Left colon (tissue), 2 donors: ENCODE measurements around the gene DHRS3. TPM values are rescaled to one million over a fixed set of nuclear protein-coding genes. Genes with fewer than 3 reads are reported as not detected.

ENCODE experiments used
- ATAC-seq: fragments of 200-7000 bp; cut with Tn5 transposase; one replicate; pipeline ENCODE4 v1.9.1; 2020; ENCODE audit warnings: mild to moderate bottlenecking, moderate library complexity
- DNase-seq, 2 donors: peaks; one replicate each; pipeline ENCODE4 v3.0.0-alpha.2; 2020
- intact Hi-C, 2 donors: fragments of 100-400 bp; cut with DNase I in 1 of 2; cut with micrococcal nuclease in 1 of 2; formaldehyde crosslinking; loops; one replicate each; pipeline versions ENCODE4 v1.11.2 to v1.14.0; 2022; cut with DNase I, micrococcal nuclease
- total RNA-seq, 2 donors: library from RNA; stranded (reverse); fragmentation: NEBNext Ultra II Directional; extraction: Animal tissue kit (Norgen Biotek cat#: 25700); gene quantifications; one replicate each; pipeline ENCODE4 v1.2.1, GENCODE V29; 2021
- donor health status: DM: no; HTN: no; CAD: no.
- donor health status: DM: yes; HTN: yes; CAD: no.

Gene DHRS3
- total RNA-seq, 2 donors from 2014 or later = 73.2 to 106 TPM

DNA sequence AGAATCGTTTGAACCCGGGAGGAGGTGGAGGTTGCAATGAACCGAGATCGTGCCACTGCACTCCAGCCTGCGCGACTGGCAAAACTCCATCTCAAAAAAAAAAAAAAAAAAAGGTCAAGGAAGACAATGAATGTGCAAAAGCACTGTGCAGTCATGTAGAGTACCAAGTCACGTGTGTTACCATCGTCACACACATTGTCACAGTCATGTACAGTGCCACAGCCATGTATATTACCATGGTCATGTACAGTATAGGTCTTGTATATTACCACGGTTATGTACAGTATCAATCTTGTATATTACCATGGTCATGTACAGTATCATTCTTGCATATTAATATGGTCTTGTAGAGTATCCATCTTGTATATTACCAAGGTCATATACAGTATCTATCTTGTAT, 13.0 kb downstream of the DHRS3 start:
- intact Hi-C loops = no loop called here
- ATAC-seq (no peak), DNase-seq (no peak)

DNA sequence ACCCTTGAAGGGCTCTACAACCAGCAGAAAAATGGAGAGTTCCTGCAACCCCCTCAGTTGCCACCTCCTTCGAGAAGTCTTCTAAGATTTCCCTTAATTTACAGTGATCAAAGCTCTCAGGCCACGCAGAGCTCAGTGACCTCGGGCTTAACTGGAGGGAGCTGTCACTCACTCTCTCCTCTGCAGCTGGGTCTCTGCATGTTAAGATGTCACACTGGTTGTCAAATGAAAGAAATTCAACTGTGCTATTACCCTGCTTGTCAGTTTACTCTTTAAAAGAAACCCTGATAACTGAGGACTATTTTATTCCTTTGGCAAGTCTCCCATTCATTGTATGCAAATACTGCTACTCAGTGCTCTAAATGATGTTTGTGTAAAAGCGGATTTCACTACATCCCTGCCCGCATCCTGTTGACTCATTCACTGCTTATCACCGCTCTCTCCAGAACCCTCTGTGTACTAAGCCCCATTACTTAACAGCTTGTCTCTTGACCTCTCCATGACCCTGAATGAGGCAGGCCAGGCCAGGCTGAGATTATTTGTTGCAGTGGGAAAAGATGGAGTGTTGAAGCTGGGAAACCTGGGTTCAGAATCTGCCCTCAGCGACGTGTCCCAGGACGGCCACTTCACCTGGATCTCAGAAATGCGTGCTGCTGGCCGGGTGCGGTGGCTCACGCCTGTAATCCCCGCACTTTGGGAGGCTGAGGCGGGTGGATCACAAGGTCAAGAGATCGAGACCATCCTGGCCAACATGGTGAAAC, 13.7 kb downstream of the DHRS3 start:
- ATAC-seq (peak; percentile 63), DNase-seq (no peak)

DNA sequence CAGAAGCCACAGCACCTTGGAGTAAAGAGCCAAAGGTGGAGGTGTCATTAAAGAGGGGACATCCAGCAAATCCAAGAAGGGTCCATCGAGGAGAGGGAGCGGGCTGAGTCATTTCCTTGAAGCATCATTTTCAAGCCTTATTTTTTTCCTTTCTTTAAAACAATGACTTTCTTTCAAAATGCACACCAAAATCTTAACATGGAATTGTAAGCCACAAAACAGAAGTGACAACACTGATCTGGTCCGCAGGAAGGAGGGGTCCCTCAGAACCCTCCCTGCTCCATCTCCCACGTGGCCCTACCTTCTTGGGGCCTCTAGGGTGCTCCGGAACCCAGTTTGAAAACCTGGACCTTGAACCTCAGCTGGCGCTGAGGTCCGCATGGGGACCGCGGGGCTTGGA, 14.8 kb downstream of the DHRS3 start:
- intact Hi-C loops = no loop called here
- DNase-seq (no peak), ATAC-seq (no peak)

More for the DNA sequence above, 13.7 kb downstream of the DHRS3 start:
- intact Hi-C loops = no loop called here

DNA sequence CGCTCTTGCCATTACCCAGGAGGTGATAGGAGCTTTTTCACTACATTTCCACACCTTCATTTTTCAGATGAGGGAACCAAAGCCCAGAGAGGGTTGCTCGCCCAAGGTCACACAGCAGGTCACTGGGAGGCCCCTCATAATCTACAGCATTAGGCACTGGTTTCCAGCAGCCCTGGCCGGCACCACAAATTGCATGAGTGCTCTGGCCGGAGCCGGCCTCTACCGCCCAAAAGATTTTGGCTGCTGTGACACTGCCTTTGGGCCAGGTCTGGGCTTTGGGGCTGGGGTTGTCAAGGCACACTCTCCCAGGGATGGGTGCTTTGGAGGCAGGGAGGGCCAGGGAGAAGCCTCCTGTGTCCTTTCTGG, 15.4 kb downstream of the DHRS3 start:
- intact Hi-C loops = no loop called here
- DNase-seq (no peak), ATAC-seq (no peak)

DNA sequence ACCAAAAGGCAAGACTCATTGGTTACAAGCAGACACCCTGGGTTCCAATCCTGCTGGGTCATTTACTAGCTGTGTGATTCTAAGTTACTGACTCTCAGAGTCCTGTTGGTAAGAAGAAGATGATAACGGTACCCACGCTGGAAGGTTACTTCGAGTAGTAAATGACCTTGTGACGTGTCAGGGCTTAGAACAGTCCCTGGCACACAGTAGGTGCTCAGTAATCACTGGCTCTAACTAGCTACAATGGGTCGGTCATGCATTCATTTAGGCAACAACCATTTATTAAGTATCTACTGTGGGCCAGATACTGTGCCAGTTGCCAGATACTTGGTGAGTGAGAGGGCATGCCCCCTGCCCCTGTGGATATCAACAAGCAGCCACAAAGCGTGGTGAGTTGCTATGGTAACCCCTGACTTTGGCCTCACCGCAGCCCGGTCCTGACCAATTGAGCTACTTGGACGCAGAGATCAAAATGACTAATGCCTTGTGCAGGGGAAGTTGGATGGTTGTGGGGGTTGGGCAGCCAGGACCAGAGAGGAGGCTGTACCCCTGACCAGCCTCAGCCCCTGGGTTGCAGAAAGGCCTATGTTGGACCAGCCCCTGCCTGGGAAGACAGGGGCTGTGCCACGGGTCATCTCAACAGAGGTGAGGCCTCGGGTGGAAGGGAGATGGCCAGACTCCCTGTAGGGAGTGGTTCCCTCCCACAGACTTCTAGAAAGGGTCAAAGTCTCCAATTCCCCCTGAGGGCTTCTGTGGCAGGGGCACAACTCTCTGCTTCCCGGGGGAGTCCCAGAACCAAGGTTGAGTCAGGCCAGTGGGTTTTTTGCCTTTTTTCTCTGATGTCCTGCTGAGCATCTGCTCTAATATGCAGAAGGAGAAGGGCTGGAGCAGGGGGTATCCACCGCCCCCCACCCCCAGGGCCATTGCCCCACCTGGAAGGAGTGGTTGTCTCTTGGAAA, 16.0 kb downstream of the DHRS3 start:
- intact Hi-C loops = no loop called here
- DNase-seq (no peak), ATAC-seq (peak; percentile 24)

DNA sequence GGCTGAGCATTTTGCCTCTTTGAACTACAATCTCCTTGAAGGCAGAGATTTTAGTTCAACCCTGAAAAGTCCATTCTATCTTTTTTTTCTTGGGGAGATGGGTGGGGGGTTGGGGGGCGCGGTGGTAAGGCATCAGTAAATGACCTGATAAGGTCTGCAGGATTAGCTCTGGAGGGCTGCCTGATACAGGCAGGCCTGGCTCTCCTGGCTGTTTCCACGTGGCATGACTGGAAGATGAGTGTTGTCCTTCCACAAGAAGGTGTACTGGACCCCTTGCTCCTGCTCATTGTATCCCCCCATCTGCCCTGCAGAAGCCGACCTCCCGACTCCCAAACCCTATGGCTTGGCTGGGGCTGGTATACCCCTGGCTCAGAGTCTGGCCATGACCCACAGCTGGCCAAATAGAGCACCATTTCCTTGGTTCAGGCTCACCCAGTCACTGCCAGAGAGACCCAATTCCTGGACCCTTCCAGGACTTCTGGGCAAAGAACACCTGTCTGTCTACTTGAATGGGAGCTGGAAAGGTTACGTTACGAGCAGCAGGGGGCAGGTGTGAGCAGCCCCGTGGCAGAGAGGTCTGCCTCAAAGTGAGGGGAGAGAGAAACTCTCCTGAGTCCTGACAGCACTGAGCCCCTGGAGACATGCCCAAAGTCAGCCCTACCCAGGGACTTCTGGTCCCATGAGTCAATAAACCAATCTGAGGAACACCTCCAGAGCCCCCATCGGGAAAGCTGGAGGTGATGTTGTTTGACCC, 17.0 kb downstream of the DHRS3 start:
- peak; percentile 64 for ATAC-seq

DNA sequence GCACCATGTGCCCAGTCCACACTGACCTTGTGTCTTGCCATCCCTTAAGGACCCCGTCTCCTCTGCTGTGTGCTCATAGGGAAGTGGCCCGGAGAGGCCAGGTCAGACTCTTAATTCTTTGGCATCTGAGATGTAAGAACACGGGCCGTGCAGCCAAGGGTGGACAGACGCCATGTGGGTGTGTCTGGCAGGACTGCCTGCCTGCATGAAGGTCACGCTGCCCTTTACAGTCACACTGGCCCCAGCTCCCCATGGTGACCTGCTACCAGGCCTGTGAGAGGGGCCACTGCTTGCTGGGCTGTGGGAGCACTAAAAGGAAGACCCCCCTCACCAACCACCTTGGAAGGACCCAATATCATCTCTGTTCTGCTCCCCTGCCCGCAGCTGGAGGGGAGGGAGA, 17.7 kb downstream of the DHRS3 start:
- intact Hi-C loops = no loop called here
- ATAC-seq (no peak), DNase-seq (no peak)

More for the DNA sequence above, 17.0 kb downstream of the DHRS3 start:
- peak in 1 of 2 donors; percentile 67 for DNase-seq
- intact Hi-C loops = no loop called here

DNA sequence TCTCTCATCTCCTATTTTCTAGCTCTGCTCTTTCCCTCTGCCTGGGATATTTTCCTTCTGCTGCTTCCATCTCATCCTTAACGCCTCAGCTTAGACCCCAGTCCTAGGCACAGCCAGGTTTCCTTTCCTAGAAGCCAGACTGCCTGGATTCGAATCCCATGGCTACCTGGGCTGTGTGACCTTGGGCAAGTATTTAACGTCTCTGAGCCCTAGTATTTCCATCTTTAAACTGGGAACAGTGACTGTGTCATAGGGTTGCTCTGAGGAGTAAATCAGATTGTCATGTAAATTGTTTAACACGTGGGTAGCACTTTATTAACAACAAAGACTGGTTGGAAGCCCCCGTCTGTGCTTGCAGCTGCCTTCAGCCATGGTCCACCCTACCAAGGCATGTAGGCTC, 18.4 kb downstream of the DHRS3 start:
- intact Hi-C loops = loop anchor here in 1 of 2 donors (10.0 kb wide), 2 partner anchors 55 to 125 kb away; no protein-coding TSS in a partner anchor
- DNase-seq = no peak
- no peak for ATAC-seq

DNA sequence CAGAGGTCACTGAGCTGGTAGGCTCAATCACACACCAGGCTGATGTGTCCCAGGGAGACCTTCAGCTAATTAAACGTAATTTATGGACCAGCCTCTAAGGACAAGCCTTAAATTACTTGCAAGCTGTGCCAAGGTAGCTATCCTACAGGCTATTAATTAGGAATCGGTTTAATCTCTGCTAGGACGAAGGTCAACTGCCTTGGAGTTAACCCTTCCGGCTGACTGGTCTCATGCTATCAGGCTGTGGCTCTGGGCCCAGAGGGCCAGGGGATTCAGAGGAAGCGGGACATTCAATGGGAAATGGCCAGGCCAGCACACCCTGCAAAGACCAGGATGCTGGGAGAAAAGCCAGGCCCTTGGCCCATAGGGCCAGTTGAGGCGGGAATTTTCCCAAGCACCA, 19.0 kb downstream of the DHRS3 start:
- no peak for DNase-seq
- no peak for ATAC-seq
- intact Hi-C loops = loop anchor here in 1 of 2 donors (10.0 kb wide), 2 partner anchors 54 to 124 kb away; no protein-coding TSS in a partner anchor

DNA sequence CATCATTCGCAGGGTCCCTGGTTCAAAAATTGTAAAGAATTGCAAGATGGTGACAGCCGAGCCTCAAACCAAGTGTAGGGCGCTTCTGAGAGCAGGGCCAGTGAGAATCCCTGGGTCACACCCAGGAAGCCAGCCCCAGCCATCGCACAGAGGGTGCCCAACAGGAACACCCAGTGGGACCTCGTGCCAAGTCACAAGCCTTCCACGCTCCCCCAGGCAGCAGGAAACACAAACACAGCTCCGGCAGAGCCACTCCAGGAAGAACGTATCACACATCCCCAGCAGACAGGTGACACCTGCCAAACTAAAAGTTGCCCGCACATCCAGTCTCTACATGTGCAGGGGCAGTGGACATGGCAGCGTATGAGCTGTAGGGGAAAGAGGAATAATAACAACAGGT, 20.2 kb downstream of the DHRS3 start:
- peak in 1 of 2 donors; percentile 68 for DNase-seq
- ATAC-seq = no peak
- intact Hi-C loops = loop anchor here in 1 of 2 donors (10.0 kb wide), 2 partner anchors 53 to 123 kb away; no protein-coding TSS in a partner anchor

DNA sequence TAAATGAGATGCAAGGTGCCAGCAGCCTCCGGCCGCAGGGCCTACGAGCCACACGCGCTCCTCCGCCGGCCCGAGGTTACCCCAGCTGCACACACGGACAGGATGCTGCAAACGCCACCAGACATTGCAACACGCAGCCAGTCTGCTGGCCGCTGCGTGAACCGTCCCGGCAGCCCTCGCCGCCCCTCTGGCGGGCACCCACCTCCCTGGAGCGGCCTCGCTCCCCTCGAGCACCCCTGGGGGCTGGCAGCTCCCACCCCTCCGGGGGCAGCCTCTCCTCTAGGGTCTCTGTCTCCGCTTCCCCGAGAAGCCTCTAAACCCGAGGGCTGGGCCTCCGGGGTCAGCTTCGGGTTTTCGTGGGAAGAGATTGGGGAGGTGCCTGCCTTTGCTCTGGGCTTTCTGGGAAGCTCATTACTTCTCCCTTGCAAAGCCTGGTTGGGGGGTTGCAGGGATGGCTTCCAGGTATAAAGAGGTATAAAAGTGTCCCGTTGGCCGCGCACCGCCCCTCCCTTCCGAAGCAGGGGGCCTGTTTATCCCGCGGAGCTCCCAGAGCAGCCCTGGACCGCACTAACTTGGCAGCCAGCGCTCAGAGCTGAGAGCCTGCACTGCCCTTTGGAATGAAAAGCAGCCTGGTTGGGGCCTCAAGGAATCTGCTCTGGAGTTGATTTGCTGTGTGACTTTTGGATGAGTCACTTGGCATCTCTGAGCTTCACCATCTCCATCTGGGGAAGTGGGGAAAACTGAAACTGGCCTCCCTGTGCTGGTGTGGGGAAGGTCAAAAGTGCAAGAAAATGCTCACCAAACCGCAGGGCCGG, 21.8 kb downstream of the DHRS3 start:
- ATAC-seq (peak; percentile 82), DNase-seq (peak; percentile 49 to 90)
- intact Hi-C loops = loop anchor here in 1 of 2 donors (10.0 kb wide), 2 partner anchors 51 to 121 kb away; no protein-coding TSS in a partner anchor

DNA sequence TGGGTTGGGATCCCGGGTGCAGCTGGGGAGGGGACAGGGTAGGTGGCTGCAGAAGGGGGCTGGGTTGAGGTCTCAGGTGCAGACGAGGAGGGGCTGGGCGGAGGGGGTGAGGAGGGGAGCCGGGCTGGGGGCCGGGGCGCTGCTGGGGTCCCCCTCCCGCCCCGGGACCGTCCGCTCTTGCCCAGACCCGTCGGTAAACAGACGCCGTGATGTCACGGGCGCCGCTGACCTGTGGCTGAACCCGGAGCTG, 22.3 kb downstream of the DHRS3 start:
- intact Hi-C loops = loop anchor here in 1 of 2 donors (10.0 kb wide), 2 partner anchors 51 to 121 kb away; no protein-coding TSS in a partner anchor
- no peak for ATAC-seq
- peak in 1 of 2 donors; percentile 86 for DNase-seq

DNA sequence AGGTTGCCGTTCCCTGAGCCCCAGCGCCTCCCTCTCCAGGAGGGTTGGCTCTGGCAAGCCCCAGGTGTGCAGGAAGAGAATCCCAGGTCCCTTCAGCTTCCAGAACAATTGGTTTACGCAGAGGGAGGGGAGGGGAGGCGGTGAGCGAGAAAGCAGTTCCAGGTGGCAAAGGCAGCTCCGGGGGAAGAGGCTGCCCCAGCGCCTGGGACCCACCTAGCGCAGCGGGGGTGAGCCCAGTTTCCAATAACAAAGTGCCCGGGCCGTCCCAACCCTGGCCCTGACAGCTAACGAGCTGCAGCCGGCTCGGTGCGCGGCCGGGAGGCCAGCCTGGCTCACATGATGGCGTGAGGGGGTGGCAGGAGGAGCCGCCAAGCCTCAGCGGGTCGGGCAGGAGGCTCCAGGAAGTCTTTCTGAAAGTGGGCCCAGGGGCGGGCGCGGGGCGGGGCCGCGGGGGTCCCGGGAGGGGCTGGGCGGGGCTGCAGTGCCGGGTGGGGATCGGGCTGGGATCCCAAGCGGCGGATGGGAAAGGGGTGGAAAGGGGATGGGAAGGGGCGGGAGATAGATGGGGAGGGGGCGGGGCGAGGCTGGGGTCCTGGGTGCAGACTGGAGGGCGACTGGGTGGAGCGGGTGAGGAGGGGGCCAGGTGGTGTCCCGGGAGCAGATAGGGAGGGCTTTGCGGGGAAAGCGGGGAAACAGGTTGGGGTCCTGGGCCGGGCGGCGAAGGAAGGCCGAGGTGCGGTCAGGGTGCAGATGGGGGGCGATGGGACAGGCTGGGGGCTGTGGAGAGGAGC, 22.8 kb downstream of the DHRS3 start:
- ATAC-seq (peak; percentile 56), DNase-seq (peak; percentile 62 to 64)
- intact Hi-C loops = loop anchor here in 1 of 2 donors (10.0 kb wide), 2 partner anchors 50 to 120 kb away; no protein-coding TSS in a partner anchor

DNA sequence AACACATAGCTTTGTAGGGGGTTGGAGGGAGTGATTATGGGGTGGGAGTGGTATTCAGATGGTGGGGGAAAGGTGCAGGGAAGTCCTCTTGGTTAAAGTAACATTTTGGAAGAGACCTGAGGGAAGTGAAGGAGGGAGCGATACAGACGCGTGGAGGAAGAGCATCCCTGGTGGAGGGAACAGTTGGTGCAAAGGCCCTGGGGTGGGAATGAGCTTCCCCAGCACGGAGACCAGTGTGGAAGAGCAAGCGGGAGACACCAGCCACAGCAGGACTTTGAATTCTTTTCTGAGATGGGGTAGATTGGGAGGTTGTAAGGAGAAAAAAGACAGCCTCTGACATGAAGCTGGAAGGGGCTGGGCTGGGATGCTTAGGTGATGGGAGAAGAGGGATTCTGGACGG, 23.5 kb downstream of the DHRS3 start:
- intact Hi-C loops = loop anchor here in 1 of 2 donors (10.0 kb wide), 2 partner anchors 50 to 120 kb away; no protein-coding TSS in a partner anchor
- no peak for DNase-seq
- ATAC-seq = no peak

DNA sequence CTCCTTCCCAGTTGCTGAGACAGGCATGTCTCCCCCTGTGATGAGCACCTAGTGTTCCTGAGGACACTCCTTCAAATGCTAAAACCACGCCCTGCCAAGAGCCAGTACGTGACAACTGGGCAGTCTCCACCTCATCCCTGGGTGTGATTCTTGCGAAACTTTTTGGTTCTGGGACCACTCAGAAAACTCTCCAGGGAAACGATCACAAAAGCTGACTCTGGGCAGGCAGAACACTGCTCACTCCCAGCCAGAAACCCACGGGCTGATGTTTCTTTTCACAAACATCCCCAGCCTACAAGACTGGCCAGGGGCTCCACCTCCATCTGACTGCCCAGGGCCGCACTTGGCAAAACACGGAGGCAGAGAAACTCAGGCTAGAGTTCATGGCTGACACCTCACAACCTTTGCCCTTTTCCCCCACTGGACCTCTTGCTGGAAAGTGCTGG, 24.4 kb downstream of the DHRS3 start:
- ATAC-seq (no peak), DNase-seq (peak; percentile 20 to 69)
- intact Hi-C loops = loop anchor here in 1 of 2 donors (10.0 kb wide), 2 partner anchors 49 to 119 kb away; no protein-coding TSS in a partner anchor

DNA sequence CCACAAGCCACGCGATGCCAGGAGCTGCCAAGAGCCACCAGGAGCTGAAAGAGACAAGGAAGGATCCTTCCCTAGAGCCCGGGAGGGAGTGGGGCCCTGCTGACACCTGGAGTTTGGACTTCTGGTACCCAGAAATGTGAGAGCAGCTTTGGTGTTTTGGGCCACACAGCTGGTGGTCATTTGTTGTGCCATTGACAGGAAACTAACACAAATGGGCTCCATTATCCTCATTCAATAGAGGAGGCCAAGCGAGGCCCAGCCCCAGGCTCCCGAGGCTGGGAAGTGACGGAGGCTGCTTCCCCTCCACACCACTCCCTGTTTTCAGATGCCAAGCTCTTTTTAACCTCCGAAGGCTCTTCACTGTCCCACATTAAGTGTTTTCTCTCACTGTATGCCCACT, 25.5 kb downstream of the DHRS3 start:
- DNase-seq (no peak), ATAC-seq (no peak)
- intact Hi-C loops = loop anchor here in 1 of 2 donors (10.0 kb wide), 2 partner anchors 48 to 118 kb away; no protein-coding TSS in a partner anchor
